Islet precursor cell (in vitro differentiated cells): ENCODE results near the gene CMIP.

Source experiments
- DNase-seq: peaks from one replicate; pipeline ENCODE4 v3.0.0-alpha.2; 2018

Gene CMIP

DNA sequence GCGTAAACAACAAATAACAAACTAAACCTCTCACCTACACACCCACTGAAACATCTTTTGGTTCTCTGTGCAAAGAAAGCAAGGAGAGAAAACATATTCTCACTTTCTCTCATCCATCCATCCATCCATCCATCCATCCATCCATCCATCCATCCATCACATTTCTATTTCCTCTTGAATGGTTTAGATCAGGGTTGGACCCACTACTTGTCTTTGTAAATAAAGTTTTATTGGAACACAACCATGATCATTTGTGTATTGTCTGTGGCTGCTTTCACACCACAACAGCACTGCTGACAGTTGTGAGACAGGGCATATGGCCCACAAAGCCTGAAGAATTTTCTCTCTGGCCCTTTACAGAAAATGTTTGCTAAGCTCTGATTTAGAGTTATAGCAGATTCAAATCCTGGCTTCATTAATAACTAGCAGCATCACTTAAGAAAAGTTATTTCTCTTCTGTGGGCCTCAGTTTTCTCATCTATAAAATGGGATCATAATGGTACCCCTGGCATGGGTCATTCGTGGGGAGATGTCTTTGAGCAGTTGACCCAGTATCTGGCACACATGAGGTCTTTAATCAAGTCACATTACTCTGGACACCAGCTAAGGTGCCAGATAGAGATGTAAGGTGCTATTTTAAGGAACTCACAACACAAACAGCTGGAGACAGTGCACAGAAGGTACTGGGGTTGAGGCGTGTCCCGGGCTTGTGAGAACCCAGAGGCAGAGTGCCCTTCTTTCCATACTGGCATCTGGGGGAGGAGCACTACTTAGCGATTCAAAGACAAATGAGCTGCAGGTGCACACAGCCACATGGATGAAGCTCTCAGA lies 146.3 kb downstream of the CMIP start:
- DNase-seq = no peak

DNA sequence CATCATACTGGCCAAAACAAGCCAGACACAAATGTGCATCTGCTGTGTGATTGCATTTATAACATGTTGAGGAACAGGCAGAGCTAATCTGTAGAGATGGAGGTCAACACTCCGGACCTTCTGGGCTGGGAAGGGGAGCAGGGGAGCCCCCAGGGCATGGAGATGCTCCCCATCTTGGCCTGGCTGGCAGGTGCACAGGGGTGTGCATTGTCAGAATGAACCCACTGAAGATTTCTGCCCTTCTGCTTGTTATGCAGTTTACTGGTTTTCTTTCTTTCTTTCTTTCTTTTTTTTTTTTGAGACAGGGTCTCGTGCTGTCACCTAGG lies 146.9 kb downstream of the CMIP start:
- DNase-seq = no peak

DNA sequence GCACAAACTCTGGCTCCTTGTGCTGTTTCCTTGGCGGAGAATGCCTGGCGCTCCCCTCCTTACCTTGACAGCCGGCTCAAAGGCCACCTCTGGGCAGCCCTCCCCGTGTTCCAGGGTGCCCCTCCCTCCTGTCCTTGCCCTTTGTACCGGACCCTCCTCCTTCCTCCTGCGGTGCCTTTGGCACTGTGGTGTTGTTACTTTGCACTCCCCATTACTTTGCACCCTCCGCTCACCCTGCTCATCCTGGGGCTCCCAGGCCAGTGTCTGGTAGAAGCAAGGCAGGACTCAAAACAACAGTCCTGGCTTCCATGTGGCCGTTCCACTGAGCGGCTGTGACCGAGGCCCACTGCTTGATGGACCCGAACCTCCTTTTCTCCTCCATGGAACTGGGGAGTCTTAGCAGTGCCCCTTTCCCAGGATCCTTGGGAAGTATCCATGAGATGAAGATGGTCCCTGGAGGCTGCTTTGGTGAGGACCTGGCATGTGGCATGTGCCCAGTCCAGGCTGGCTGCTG lies 147.8 kb downstream of the CMIP start:
- DNase-seq = no peak

DNA sequence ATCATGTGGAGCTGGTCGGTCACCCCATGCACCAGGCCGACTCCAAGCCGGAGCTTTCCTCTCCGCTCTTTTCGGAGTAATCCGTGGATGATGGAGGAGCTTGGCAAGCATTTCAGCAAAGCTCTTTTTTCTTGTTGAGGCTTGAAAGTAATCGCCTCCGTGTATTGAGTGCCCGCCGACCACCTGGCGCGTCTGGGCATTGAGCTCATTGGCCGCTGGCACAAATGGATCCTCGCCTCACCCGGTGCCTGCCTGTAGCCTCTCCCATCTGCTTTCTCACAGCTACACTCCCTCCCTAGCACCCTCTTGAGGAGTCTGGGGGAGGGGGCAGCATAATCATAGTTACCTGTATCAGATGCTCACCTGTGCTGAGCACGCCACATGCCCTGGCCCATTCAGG lies 148.9 kb downstream of the CMIP start:
- DNase-seq = no peak

DNA sequence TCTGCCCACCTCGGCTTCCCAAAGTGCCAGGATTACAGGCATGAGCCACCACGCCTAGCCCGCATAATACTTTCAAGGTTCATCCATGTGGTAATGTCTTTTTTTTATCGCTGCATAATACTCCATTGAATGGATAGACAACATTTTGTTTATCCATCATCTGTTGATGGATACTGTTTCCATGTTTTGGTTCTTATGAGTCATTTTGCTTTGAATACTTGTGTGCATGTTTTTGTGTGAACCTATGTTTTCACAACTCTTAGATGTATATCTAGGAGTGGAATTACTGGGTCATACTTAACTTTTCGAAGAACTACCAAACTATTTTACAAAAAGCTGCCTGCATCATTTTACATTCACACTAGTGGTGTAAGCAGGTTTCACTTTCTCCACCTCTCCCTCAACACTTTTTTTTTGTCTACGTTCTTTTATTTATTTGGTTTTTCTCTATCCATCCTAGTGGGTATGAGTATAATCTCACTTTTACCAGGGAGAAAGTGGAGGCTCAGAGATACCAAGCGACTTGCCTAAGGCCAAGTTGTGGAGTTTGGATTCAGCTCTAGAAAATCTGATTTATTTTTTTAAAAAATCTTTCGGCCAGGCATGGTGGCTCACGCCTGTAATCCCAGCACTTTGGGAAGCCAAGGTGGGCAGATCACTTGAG lies 151.2 kb downstream of the CMIP start:
- no peak for DNase-seq

DNA sequence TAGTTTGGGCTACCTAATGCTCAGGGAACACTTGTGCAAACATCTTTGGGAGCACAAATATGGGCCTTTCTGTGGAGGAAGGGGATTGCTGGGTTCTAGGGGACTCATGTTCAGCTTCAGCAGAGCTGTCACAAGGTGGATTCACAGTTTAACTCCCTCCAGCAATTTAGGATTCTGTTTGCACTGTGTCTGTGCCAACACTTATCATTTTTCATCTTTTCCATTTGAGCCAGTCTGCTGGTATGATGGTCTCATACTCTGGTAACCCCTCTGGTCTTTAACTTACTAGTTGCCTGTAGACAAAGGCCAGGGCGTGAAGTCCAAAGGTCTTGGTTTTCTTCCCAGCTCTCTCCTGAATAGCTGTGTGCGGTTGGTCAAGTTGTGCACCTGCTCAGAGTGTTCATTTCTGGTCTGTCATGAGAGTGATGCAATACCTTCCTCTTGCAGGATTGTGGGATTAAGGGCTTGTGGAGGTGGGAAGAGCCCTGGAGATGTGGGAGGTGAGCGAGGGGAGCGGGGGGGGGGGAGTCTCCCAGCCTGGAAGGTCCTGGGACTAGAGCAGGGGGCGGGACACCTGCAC lies 152.6 kb downstream of the CMIP start:
- no peak for DNase-seq

DNA sequence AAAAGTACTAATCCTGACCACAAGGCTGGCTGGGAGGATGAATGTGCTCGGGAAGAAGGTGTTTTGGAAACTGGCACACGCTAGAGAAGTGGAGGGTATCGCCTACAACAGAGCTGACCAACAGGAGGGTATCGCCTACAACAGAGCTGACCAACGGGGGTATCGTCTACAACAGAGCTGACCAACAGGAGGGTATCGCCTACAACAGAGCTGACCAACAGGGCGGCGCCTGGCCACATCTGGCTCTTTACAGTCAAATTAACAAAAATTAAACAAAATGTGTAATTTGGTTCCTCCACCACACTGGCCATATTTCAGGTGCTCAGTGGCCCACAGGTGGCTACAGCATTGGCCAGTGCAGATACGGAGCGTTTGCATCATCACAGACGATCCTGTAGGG lies 153.5 kb downstream of the CMIP start:
- no peak for DNase-seq

DNA sequence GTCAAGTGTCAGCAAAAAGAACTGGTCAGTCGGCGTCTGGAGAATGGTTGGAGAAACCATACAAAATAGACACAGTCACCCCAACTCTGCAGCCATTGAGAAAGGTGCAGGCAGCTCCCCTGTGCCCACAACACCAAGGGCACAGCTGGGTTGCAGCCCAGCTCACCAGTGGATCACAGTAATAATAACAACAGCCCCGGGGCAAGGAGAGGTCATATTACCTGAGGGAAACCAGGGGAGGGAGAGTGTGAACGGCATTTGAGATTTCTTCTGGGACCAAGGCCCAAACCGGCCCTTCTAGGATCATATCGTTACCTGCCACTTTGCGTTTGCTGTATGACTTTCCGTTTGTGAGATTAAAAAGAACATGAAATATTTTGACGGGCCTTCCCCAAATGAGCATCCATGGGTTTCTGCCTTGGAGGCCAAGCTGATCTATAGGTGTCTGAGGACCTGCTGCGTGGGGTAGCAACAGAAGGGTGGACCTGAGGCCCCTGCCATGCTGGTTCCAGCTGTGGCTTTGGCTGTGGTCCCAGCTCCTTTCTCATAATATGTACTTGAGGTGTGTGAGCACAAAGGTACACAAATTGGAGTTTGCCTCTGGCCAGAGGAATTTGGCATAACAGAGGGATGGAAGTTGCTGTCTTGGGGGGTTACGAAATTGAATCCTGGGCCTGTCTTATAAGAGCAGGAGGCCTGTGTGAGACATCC lies 154.6 kb downstream of the CMIP start:
- DNase-seq = no peak

DNA sequence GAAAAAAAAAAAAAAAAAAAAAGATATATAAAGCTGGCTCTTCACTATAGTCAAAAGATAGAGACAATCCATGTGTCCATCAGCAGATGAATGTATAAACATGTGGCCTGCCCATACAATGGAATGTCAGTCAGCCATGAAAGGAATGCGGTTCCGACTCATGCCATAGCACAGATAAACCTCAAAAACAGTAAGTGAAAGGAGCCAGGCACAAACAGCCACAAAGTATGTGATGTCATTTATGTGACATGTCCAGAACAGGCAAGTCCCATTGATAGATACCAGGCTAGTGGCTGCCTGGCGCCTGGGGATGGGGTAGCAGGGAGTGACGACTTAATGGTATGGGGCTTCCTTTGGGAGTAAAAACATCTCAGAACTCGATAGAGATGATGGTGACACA lies 155.7 kb downstream of the CMIP start:
- DNase-seq = peak; percentile 97

DNA sequence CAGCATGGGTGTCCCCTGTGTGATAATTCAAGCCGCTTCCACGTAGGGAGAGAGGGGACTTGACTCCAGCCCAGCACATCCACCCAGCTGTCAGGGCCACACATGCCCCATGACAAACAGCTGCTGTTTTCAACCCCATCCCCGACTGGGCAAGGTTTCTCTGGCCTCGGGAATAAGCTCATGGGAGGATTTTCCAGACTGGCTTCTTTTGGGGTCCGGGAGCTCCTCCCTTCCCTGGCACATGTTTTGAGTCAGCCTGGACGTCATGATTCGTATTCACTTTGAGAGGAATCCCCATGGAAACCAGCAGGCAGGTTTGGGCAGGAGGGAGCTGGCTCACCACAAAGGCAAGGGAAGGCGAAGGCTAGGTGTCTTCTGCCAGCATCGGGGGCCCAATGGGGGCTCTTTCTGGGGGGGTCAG lies 156.4 kb downstream of the CMIP start:
- DNase-seq = peak; percentile 72

DNA sequence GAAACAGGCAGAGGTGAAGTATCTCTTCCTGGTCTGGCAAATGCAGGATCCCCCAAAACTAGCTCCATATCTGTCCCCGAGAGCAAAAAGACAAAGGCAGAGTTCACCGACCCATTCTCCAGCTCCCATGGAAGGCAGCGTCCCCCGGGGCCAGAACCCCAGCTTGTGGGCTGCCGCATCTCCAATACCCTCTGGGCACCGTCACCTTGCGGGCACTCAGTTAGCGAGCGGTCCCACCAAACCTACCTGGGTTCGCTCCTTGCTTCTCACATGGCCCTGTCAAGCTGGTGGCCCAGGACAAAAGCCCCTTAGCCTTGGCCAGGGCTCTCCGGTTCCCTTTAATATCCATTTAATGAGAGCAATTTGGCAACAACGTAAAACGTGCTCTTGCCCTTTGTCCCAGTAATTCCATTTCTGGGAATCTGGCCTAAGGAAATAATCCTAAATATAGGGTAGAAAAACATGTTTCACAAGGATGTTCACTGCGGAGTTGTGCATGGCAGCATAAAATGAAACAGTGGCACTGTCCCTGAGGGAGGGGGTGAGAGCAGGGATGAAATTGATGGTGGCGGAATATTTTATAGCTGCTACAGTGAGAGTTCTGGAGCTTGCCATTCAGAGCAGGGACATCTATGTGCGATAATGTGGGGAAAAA lies 157.1 kb downstream of the CMIP start:
- DNase-seq = no peak

DNA sequence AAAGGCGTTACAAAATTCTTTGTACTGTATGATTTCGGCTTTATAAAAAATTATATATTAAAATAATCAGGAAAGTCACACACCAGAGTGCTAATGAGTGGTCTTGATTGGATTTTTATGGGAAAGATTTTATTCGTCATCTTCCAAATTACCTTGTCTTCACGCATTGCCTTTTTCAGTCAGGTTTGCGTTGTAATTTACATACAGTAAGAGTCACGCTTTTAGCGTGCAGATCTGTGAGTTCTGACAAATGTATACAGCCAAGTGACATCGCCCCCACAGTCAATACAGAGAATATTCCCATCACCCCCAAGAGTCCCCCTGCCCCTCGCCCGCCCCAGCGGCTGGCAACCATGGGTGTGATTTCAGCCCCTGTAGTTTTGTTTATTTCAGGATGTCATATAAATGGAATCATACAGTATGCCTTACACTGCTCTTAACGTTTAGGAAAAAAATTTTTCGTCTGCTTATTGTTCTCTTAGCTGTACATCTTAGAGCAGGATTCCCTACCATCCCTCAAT lies 157.7 kb downstream of the CMIP start:
- no peak for DNase-seq

DNA sequence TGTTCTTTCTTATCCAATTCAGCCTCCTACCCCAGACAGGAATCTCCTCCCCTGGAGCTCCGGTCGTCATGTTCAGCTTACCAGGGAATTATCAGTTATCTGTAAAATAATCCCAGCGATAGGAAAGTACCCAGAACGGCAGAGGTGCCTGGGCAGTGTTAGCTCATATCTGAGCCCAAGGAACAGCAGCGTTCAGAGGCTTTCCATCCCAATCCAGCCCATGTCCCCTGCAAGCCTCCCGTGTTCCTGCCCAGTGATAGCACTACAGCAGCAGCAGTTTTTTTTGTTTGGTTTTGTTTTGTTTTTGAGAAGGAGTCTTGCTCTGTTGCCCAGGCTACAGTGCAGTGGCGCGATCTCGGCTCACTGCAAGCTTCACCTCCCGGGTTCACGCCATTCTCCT lies 158.2 kb downstream of the CMIP start:
- no peak for DNase-seq

DNA sequence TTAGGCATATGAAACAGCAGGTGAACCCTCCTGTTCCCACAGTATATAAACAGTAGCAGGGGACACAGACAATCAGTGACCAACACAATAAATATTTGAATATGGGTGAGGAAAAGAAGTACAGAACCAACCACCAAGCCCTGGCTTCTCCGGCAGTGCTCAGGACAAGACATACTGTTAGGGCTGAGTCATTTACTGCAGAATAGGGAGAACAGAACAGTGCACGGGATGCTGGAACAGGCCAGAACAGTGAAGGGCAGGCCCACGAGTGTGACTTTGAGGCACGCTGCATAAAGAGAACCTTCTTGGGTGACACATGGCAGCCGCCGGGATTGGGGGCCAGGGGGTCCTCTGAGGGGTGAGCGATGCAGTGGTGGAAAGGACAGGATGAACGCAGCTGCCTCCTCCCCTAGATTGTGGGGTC lies 160.4 kb downstream of the CMIP start:
- peak; percentile 85 for DNase-seq

DNA sequence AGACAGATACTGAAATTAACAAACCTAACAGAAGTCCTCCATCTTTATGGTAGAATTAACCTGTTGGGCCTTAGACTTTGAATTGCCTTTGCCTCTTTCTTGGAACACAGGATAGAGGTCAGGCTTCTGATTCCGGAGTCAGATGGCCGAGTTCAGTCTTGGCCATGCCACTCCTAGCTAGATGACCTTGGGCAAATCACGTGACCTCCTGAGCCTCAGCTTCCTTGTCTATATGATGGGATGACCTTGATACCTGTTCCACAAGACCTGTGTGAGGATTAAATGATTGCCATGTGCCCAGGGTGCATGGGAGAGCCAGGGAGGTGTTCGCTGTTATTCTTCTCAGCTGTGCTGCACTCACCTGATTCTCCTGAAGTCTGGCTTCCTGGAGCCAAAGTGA lies 161.4 kb downstream of the CMIP start:
- DNase-seq = no peak

DNA sequence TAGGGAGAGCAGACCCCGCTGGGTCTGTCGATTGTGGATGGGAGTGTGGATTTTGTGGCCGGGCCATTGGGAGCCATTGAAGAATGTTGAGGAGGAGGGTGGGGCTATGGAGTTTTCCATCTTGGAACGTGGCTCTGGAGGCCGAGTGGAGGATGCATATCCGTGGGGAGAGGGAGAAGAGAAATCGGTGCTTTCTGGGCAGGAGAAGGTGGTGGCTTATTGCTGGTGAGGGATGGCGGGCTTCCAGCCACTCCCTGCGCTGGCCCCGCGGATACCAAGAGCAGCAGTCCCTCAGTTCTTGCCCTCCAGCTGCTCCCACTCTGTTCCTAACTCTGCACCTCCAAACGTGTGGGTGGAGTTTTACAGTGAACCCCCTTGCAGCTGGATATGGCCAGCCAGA lies 162.4 kb downstream of the CMIP start:
- no peak for DNase-seq

DNA sequence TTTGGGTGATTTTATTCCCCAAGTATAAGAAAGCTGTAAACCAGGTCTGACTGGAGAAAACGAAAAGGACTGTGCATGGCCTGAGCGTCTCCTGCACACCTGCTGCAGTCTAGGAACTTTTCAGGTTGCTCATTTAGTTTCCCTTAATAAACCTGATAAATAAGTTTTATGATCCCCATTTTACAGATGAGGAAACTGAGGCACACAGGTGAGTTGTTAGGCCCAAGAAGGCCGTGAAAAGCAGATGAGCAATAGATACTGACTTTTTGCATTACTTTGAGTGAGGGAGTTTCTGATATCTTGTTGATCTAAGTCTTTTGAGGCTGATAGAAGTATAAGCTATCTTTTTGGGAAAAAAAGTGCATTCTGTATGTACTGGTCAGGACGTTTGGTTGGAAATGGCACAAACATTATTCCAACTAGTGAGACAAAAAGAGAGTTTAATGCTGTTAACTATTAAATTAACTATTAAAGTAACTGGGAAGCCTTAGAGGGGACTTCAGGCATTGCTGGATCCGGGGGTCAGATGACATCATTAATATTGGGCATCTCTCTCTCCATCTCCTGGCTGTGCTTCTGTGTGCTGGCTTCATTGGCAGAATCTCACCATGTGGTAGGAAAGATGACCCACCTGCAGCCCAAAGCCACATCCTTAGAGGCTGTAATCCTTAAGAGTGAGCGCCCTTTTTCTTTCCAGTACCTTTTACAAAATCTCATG lies 163.4 kb downstream of the CMIP start:
- no peak for DNase-seq

DNA sequence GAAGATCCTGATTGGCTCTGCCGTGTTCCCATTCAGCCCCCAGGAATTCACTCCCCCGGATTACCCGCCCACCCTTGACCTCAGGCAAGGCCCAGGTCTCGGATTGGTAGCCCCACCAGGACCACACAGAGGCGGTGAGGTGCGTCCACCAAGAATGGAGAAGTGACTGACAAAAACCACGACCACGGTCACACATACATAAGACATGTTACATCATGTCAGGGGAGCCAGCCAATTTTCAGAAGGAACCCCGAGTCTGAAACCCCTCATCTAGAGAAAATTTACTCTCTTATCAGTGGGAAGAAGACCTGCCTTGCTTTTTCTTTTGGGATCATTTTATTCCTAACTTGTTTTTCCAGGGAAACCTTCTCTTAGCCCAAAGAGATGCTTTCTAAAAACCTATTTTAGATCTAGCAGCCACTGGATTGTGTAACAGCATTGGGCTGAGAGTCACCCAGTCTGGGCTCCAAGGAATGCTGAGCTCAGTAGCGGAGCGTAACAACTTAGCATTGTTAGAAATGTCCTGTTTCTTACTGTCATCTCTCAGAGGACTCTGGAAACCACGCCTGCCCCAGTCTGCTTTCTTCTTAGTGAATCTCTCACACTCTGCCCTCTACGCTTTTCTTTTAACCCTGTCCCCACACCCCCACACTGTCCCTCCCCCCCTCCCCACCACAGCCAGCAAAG lies 164.1 kb downstream of the CMIP start:
- DNase-seq = peak; percentile 77

DNA sequence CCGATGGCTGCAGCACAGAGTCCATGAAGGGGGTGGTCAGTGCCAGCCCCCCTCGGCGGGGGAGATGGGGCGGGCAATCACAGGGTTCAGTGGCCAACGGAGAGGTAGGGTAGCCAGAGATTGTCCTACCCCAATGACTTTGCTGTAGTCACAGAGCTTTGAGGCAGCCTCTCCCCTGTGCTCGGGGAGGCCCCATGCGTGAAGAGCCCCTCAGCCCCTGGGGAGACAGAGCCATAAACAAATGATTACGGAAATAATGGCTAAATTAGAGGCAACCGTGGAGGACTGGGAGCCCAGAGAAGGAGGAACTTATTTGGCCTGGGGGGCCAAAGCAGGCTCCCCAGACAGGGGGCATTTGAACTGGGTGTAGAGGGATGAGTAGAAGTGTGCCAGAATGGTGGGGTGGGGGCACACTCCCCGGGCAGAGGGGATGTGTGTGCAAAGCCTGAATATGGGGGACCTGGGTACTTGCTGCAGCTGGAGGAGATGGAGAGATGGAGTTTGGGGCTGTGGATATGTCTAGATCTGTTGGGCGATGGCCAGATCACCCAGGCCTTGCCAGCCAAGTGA lies 164.8 kb downstream of the CMIP start:
- DNase-seq = no peak

DNA sequence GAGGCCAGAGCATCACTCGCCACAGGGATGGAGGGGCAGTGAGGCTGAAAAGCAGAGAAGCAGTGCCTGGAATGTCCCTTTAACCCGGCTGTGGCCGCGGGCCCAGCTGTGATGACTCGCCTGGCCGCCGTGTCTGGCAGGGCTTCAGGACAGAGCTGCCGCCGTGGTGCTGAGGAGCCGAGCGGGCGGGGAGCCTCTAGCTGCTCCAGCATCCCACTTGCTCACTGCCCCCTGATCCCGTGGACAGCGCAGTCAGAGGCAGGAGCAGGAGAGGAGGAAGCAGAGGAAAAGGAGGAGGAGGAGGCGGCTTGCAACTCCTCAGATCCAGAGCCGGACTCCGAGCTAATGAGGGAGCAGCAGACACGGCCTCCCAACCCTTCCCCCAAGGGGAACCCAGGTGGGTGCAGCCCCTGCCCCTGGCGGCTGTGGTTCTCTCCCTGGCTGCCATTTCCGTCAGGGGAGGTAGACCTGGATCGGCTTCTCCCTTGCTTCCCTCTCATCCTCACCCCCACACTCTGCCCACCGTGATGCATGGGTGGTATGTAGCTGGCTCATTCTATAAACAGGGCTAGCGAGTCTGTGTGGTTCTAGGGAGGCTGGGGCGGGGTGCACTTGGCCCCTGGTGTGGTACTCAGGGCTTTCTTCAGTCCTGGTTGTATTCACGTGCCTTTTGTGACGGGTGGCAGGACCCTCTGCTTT lies 165.7 kb downstream of the CMIP start:
- DNase-seq = peak; percentile 93
